Colonic mucosa (tissue), 4 donors: Measurements from ENCODE around the gene HECW1. TPM values are rescaled to one million over a fixed set of nuclear protein-coding genes. Genes with fewer than 3 reads are reported as not detected.

Source experiments
- DNase-seq: peaks from one replicate; pipeline ENCODE4 v3.0.0-alpha.2; 2020
- H3K27ac ChIP-seq: fragments of 200-600 bp; one replicate; pipeline ENCODE4 v1.8.0; 2021
- H3K27me3 ChIP-seq: fragments of 200-600 bp; one replicate; pipeline ENCODE4 v1.8.0; 2021
- H3K36me3 ChIP-seq: fragments of 200-600 bp; one replicate; pipeline ENCODE4 v1.8.0; 2021
- H3K4me1 ChIP-seq: fragments of 200-600 bp; one replicate; pipeline ENCODE4 v1.8.0; 2021; ENCODE audit warnings: mild to moderate bottlenecking
- H3K4me3 ChIP-seq: fragments of 200-600 bp; one replicate; pipeline ENCODE4 v1.8.0; 2021
- H3K9ac ChIP-seq, 2 donors: one replicate each; pipeline ENCODE4 v1.7.0; 2013; ENCODE audit warnings: control low read depth in 2 of 2, low read depth in 2 of 2, low read length in 2 of 2
- H3K9me3 ChIP-seq: fragments of 200-600 bp; one replicate; pipeline ENCODE4 v1.8.0; 2021
- CTCF ChIP-seq: fragments of 200-600 bp; IDR thresholded peaks from one replicate; pipeline ENCODE4 v1.8.0; 2022; ENCODE audit warnings: antibody characterized with exemption, mild to moderate bottlenecking
- intact Hi-C: fragments of 100-400 bp; cut with DNase I; formaldehyde crosslinking; loops from one replicate; pipeline ENCODE4 v1.14.1; 2022
- total RNA-seq, 2 donors: library from RNA; stranded (reverse); fragmentation: NEBNext Ultra II Directional in 1 of 2; extraction: Animal tissue kit (Norgen Biotek cat#: 25700) in 1 of 2; gene quantifications; one replicate each; pipeline ENCODE4 v1.2.1, GENCODE V29; 2021
- donor health status: healthy.
- donor health status: DM: no; HTN: no; CAD: no.
- donor health status: DM: no; HTN: no; CAD: no.

The HECW1 gene
- total RNA-seq, 2 donors from 2014 or later, result 0.35 to 0.40 TPM

DNA sequence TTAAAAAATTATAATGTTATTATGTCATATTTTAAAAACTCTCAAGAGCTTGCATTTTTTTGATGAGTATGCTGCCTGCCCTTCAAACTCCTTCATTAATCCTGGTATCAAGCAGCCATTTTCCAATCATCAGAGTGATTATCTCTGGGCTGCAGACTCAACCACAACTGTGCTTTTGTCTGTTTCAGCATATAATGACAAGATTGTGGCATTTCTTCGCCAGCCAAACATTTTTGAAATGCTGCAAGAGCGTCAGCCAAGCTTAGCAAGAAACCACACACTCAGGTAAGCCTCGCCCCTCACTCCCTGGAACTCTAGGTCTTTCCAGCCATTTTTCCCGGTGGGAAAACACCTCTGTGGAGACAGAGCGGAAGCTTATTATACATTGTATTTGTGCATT, 380.4 kb downstream of the HECW1 start:
- Histone ChIP-seq H3K4me3 (no peak overlapping the region), H3K9ac (no peak overlapping the region), H3K9me3 (no peaks in the 10 kb centered on the region), H3K27me3 (no peaks in the 10 kb centered on the region), H3K27ac (no peak overlapping the region), H3K4me1 (no peaks in the 10 kb centered on the region), H3K36me3 (no peaks in the 10 kb centered on the region)
- no peak for DNase-seq
- intact Hi-C loops, result no loop called here
- no peak for TF ChIP-seq CTCF

GRCh38 chr7:43495572-43495971, 383.1 kb downstream of the HECW1 start:
- Histone ChIP-seq H3K27ac (no peak overlapping the region), H3K27me3 (no peaks in the 10 kb centered on the region), H3K9me3 (no peaks in the 10 kb centered on the region), H3K4me3 (no peak overlapping the region), H3K9ac (no peak overlapping the region), H3K36me3 (no peaks in the 10 kb centered on the region), H3K4me1 (no peaks in the 10 kb centered on the region)
- no peak for TF ChIP-seq CTCF
- no peak for DNase-seq
- intact Hi-C loops, result no loop called here

GRCh38 chr7:43496596-43496995, 384.1 kb downstream of the HECW1 start:
- Histone ChIP-seq H3K27ac (no peak overlapping the region), H3K9ac (no peak overlapping the region), H3K9me3 (no peaks in the 10 kb centered on the region), H3K36me3 (no peaks in the 10 kb centered on the region), H3K4me1 (no peaks in the 10 kb centered on the region), H3K4me3 (no peak overlapping the region), H3K27me3 (no peaks in the 10 kb centered on the region)
- no peak for TF ChIP-seq CTCF
- intact Hi-C loops, result no loop called here
- no peak for DNase-seq

DNA sequence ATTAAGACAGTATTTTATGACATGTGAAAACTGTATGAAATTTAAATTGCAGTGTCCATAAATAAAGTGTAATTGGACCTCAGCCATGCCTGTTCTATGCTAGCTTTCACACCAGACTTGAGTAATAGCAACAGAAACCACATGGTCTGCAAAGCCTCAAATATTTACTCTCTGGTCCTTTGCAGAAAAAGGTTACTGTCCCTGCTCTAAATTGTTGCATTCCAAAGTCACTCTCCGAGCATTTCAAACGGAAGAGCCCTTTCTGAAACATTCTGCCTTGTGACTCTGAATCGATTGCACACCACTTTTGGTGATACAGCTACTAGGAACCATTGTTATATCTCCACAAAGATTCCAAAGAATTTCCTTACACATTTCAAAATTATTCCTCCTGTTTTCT, 389.4 kb downstream of the HECW1 start:
- no peaks in the 10 kb centered on the region for H3K27me3 ChIP-seq
- H3K4me3 ChIP-seq, result no peak overlapping the region
- H3K27ac ChIP-seq, result no peak overlapping the region
- H3K36me3 ChIP-seq, result no peaks in the 10 kb centered on the region
- no peaks in the 10 kb centered on the region for H3K4me1 ChIP-seq
- intact Hi-C loops, result no loop called here
- DNase-seq, result no peak
- no peak overlapping the region for H3K9ac ChIP-seq
- no peaks in the 10 kb centered on the region for H3K9me3 ChIP-seq
- no peak for TF ChIP-seq CTCF

GRCh38 chr7:43502941-43503340, 390.5 kb downstream of the HECW1 start:
- Histone ChIP-seq H3K36me3 (no peaks in the 10 kb centered on the region), H3K9ac (no peak overlapping the region), H3K27me3 (no peaks in the 10 kb centered on the region), H3K4me1 (no peaks in the 10 kb centered on the region), H3K9me3 (no peaks in the 10 kb centered on the region), H3K4me3 (no peak overlapping the region), H3K27ac (no peak overlapping the region)
- TF ChIP-seq CTCF, result no peak
- intact Hi-C loops, result no loop called here
- no peak for DNase-seq

GRCh38 chr7:43505412-43505811, 393.0 kb downstream of the HECW1 start:
- Histone ChIP-seq H3K4me3 (no peak overlapping the region), H3K4me1 (no peaks in the 10 kb centered on the region), H3K27ac (no peak overlapping the region), H3K9ac (no peak overlapping the region), H3K27me3 (no peaks in the 10 kb centered on the region), H3K9me3 (no peaks in the 10 kb centered on the region), H3K36me3 (no peaks in the 10 kb centered on the region)
- intact Hi-C loops, result no loop called here
- no peak for DNase-seq
- TF ChIP-seq CTCF, result no peak
